Measurements from ENCODE around the gene RNGTT.

DNA sequence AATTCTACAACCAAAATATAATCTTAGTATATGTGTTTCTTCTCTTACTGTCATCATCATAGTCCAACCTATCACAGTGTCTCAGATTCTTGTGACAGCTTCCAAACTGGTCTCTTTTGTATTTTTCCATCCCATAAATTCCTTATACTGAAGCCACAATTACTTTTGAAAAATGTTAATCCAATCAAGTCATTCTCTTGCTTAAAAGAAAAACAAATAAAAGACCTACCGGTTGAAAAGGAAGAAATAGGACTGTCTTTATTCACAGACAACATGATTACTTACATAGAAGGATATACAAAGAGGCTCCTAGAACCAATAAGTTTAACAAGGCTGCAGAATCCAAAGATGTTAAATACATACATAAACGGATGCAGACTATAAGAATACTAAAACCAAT, 339.9 kb downstream of the RNGTT start:
- no peak for TF ChIP-seq POLR2A (IDR thresholded peaks at IDR 0.05)
- no peak for TF ChIP-seq CTCF (IDR thresholded peaks at IDR 0.05)
- TF ChIP-seq EP300 (IDR thresholded peaks at IDR 0.05), result no peak
